GM21390 (cell line): ENCODE data around the gene PLSCR1.
"Not testable (repeated sequence)": the region's sequence is repeated elsewhere in the genome, so short reads cannot be mapped to it uniquely, and the experiment has no call there.

Experiments used
- ATAC-seq: cut with Tn5 transposase; IDR thresholded peaks from one replicate; pipeline ENCODE4 v1.9.1; 2021; ENCODE audit not compliant: unreplicated experiment

The PLSCR1 gene

DNA sequence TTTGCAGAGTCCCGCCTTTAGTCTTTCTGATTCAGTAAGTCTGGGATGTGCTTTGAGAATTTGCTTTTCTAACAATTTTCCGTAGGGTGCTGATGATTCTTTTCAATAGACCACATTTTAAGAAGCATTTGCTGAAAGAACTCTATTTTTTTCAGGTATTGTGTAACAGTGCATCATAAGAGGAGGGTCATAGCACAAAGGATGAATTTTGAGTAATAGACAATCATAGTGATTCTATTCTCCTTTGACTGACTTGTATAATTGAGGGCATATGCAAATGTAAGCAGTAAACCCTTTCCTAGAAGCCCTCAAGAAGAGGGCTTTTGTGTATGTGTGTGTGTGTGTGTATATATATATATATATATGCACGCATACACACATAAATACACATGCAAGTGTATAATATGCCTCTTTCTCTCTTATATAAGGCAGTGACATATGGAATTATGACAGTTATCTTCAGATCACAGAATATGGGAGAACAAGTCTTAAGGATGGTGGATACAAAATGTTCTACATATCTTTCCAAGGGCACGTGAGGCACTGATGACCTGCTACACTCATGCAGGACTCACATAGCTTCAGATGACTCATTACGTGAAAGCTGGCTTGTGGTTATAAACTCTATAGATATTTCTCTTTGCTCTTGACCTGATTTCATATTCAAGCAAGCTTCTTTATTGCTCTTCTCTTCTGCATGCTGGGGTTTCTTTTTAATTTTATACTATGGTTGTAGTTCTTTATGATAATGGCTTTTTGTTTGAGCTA is 6.5 kb upstream of the PLSCR1 start:
- peak; percentile 90 for ATAC-seq

DNA sequence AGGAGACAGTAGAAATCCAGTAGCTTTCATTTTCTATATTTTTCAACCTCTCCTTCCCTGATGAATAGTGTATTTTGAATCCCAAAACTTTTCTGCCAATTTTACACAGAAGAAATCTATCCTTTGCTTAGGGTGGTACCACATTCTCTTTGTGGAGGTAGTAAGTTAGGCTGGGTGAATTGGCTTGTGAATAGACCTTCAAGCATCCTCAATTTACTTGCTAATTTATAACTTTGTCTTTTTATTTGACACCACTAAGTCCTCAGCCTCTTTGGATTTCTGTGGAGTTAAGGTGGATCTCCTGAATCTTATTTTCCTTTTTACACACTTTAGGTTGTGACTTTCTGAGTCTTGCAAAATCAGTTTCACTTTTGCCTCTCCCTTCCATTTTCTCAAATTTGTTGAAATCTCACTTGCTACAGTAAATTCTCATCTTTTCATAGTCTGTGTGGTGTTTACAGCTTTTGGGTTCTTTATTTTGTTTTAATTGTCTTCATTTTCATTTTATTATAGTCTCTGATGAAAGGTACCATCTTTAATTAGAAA is 5.7 kb upstream of the PLSCR1 start:
- peak; percentile 30 for ATAC-seq

DNA sequence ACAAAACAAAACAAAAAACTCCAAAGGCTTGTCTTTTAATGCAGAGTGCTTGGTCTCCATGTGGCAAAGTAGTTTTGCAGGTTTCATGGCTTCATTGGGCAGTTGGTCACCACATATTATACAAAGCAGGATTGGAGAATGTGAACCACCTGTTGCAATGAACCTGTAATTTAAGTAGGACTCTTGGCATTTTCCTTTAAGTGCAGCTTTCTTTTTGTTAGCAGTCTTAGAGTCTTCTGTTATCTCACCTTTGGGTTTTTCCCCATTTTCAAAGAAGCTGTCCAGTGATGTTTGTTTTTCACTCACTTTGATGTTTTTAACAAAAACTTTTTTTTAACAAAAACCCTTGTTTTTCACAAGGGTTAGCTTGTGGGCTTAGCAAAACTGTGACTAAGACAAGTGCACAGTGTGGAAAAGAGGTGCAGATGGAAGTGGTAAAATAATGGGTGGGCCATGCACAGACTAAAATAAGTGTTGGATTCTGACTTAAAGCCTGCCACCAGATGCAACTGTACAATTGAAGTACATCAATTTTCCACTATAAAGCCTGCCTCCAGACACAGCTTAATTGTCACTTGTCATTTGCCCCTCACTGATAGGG is 2.9 kb upstream of the PLSCR1 start:
- ATAC-seq, result no peak

DNA sequence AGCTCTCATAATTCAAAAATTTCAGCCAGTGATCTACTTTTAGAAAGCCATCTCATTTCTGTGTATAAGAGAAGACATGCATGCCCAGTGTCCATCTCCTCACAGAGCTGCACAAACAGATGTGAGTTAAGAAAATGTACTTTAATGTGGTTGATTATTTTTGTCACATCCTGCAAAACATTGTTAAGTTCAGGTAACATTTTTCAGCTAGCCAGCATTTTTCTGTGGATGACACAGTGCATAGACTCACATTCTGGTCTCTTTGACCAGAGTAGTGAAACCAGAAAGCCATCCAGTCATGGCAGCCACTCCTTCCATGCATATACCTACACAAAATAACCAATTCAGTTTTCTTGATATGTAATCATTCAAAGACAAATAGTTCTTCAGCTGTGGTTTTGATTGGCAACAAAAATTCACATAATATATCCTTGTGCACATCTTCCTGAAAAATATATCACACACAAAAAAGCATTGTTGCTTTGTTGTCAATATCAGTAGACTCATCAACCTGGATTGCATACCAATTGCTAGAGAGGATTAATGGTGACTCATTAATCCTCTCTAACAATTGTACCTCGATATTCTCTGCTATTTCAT is 2.1 kb upstream of the PLSCR1 start:
- no peak for ATAC-seq

DNA sequence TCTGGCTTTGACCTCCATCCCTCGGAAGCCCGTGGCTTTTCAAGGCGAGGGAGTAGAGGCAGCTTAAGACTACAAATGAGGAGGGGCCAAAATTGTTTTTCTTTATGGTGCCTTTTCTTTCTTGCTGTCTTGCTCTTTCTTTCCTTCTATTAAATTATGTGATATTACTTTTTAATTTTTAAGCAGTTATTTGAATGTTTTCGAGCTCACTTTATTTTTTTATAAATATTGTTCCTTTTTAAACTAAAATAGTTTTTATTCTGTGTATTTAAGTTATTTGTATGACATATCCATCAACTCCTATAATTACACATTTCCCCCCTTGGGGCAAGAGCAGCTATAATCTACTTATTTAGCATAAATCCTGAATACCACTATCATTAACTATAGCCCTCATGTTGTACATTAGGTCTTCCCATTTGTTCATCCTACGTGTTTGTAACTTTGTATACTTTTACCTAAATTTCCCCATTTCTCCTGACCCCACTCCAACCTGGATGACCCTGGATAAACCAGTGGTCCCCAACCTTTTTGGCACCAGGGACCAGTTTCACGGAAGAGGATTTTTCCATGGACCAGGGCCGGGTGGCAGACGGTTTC is 622 bp upstream of the PLSCR1 start:
- ATAC-seq, result no peak

DNA sequence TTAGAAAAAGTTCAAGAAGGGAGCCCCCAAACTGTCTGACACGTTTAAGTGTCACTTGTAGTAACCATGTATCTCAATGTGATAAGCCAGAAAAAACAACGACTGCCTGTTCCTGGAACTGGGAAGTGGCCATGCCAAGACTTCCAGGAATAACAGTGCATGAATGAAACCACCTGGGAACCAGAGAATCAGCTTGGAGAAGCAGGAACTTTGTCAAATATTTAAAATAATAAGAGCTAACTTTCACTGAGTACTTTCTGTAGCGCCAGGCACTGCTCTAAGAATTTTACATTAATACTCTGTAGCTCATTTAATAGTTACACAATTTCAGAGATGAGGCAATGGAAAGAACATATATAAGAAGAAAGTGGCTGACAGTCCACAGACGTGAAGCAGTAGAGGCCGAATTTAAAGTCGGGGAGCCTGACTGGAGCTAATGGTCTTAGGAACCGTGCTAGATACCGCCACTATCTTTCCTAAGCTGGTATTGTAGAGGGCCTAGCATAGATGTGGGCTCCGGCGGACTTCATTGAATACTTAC is 876 bp downstream of the PLSCR1 start:
- peak; percentile 2 for ATAC-seq

DNA sequence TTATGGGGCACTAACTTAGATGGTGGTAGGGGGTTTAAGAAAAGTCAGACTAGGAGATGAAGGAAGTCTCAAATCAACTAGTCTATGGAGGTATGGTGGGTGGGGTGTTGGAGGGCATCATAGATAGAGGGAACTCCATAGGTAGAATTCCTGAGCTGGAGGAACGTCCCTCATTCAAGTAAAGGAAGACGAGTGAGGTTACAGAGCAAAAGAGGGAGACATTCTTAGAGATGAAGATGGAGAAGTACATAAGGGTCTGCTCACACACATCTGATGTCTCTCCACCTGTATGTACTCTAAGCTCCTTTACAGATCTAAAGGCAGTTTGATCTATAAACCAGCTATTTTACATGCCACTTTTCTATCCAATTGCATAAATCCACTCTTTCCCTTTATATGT is 1.4 kb downstream of the PLSCR1 start:
- ATAC-seq, result no peak

DNA sequence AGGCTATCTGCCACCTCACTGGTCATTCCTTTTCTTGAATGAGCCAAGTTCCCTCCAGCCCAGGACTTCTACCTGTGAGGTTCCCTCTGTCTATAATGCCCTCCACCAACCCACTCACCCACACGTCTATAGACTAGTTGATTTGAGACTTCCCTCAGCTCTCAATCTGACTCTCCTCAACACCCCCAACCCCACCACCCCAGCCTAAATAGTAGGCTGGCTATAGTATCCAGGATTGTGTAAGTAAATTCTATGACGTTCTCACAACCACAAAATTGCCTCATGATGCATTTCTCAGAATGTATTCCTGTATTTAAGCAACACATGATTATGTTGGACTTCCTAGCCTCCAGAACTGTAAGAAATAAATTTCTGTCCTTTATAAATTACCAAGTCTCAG is 2.2 kb downstream of the PLSCR1 start:
- ATAC-seq, result no peak

DNA sequence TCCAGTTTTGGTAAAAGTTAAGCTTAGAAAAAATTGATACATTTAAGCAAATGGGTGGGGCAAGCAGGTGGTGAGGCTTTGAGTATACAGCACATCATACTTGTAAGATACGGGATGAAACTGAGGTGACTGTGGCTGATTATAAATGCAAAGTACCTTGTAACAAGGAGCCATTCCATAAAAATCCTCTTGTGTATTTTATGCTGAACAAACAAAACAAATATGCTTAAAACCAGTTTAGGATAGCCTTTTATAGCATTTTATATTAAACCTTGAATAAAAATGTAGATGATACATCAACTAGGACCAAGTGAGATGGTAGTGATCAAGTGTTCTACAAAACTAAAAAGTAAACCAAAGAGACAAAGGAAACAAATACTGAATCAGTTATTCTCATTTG is 3.4 kb downstream of the PLSCR1 start:
- no peak for ATAC-seq

DNA sequence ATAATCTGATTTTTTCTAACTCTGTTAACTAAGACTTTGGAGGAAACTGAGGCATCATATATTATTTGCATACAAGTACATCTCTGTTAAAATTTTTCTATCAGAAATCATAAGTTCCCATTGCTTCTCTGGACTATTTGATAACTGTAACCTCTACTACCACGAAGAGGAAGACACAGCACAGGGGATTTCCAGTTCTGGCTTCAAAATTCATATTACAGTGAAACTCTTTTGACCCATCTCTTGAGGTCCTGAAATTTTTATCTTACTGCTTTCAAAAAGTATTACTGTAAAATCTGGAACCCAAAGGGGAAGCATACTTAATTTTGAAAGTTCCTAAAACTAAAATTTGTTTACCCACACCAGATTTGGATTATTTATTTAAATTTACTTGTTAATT is 4.2 kb downstream of the PLSCR1 start:
- ATAC-seq, result no peak

DNA sequence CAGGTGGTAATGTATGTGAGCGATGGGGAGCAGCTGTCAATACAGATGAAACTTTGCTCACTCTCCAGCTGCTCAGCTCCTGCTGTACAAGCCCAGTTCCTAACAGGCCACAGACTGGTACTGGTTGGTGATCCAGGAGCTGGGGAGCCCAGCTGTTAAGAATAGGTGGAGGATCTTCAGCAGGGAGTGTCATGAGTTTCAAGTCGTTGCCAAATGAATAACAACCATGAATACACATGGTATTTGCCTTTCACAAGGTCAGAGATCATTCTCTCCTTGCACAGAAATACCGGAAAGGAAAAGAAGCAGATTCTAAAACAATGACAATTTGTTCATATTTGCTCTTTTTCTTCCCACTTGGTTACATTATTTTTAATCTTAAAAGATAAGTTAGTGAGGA is 5.1 kb downstream of the PLSCR1 start:
- ATAC-seq, result no peak

DNA sequence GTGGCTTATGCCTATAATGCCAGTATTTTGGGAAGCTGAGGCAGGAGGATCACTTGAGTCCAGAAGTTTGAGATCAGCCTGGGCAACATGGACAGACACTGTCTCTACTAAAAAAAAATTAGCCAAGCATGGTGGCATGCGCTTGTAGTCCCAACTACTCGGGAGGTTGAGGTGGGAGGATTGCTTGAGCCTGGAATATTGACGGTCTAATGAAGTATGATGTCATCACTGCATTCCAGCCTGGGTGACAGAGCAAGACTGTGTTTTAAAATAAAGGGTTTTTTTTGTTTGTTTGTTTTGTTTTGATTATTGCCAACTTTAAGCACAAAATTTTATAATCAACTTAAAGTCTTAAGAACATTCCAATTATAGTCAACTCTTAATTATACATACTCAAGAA is 6.8 kb downstream of the PLSCR1 start:
- no peak for ATAC-seq

DNA sequence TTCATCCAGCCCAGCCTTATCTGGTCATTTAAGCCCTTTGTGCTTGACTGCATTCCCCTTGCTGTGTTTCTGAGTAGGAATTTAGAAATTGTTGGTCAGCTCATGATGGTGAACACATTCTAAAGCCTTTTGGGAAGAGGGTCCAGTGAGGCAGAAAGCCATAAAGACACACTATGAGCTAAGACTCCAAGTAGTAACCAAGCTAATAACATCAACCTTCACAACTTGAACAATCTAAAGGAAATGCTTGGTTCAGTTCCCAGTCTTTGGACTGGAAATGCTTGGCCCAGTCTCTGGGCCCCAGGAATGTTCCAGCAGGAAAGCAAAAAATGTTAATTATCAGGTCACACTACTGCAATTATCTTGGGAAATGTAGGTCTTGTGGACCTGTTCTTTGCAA is 7.7 kb downstream of the PLSCR1 start:
- ATAC-seq, result no peak

DNA sequence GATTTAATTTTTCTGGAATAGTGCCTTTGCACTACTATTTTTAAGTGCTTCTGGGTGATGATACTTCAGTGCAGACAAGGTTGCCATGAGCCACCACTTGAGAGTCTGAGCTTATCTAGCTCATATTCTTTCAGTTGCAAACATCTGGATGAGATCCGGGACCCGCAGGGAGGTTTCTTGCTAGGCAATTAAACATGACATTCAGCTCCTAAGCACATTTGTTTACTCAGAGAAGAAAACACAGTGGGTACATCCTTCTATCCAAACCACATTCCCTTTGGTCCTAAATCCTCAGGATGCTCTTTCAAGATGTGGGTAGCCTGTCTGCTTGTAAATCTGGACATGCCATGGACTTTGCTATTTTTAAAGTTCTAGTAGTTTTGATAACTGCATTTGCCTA is 12.0 kb downstream of the PLSCR1 start:
- no peak for ATAC-seq

DNA sequence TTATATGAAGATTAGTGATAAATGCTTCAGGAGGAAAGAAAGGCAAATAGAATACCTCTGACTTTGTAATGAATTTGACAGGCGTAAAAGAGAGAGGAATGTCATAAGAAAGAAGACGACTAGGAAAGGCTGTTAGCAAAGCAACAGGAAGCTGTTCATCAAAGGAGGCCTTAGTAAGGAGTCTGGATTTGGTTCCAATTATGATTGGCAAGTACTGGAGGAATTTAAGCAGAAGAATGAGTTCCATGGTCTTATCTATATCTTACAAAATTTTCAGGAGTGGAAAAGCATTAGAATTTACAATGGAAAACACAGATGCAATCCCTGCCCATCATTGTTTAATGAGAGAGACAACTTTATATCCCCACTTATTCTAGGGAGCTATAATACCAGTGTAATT is 13.8 kb downstream of the PLSCR1 start:
- ATAC-seq, result no peak

DNA sequence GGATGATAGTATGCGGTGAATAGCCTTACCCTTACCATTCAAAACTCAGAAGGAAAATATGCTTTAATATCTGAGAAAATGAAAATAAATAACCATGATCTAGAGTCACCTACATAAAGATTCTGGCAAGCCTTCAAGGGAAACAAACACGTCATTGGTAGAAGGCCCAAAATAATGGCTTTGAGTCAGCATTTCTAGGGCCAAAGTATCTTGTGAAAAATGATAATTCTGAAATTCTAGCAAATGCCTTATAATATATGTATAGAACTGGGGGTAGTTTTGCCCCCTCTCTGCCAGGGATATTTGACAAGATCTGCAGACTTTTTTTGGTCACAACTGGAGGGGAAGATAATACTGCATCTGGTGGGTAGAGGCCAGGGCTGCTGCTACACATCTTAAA is 15.4 kb downstream of the PLSCR1 start:
- ATAC-seq, result no peak

DNA sequence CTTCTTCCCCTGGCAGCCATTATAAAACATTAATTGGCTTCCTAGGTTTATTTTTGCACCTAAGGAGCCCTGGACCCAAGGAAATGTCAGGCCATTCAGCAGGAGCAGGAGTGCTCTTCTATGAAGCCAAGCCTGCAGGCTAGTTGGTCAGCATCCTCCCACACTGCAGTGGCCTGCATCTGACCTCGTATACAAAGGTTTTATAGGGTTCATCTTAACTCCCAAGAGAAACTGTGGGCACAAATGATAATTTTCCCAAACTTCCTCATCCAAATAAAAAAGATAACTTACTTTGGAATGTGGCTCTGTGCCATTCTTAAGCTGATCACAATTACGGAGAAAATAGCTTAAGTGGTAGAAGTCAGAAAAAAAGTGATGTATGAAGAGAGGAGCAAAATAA is 19.4 kb downstream of the PLSCR1 start:
- ATAC-seq, result no peak

DNA sequence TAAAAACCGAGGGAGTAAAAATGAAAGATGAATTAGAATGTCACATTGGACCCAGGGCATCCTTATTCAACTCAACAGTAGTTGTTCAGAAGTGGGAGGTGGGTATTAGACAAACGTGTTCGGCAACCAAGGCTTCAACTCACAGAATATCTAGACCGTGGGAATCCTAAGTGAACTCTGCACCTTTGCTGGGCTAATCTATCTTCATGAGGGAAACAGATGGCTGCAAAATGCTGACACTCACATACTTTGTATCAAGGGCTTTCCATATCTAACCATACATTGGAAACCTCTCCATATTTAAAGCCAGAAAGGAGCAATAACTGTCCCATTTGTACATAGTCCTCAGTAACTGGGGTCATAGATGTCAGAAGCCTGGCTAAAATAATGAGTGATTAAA is 20.9 kb downstream of the PLSCR1 start:
- ATAC-seq, result no peak

DNA sequence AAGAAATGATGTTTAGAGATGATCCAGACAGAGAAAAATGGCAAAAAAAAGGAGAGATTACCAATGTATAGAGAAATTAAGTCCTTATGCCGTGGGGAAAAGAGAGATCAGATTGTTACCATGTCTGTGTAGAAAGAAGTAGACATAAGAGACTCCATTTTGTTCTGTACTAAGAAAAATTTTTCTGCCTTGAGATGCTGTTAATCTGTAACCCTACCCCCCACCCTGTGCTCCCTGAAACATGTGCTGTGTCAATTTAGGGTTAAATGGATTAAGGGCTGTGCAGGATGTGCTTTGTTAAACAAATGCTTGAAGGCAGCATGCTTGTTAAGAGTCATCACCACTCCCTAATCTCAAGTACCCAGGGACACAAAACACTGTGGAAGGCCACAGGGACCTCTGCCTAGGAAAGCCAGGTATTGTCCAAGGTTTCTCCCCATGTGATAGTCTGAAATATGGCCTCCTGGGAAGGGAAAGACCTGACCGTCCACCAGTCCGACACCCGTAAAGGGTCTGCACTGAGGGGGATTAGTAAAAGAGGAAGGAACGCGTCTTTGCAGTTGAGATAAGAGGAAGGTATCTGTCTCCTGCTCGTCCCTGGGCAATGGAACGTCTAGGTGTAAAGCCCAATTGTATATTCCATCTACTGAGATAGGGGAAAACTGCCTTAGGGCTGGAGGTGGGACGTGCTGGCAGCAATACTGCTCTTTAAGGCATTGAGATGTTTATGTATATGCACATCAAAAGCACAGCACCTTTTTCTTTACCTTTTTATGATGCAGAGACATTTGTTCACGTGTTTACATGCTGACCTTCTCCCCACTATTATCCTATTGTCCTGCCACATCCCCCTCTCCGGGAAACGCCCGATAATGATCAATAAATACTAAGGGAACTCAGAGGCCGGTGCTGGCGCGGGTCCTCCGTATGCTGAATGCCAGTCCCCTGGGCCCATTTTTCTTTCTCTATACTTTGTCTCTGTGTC is 21.9 kb downstream of the PLSCR1 start:
- not testable (repeated sequence) for ATAC-seq

DNA sequence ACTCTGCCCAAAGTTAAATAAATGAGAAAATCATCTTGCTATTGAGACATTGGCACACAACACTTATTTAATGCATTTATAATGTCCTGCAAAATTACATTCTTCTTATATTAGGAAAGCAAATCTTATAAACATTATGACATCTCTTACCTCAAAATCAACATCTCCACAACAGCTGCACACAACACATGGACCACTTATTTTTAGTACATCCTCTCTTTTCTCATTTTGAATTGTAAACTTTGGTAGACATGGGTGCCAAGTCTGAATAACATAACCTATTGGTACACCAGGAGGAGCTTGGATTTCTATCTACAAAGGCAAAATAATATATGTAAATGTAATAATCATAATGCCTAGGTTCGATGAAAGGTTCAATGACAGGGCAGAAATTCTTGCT is 23.0 kb downstream of the PLSCR1 start:
- ATAC-seq, result no peak
